Measurements from ENCODE around the gene AP2S1.
"Not testable (repeated sequence)": the region's sequence is repeated elsewhere in the genome, so short reads cannot be mapped to it uniquely, and the experiment has no call there.

Gene AP2S1

GRCh38 chr19:46867170-46867569, 16.5 kb upstream of the AP2S1 start:
- DNase-seq (ENCODE audit: low read depth), result no peak

- DNase-seq (ENCODE audit: low read depth), result no peak
Observed at GRCh38 chr19:46866407-46867136, 15.9 kb upstream of the AP2S1 start.

- DNase-seq (ENCODE audit: low read depth), result no peak
Observed at GRCh38 chr19:46863818-46864629, 13.4 kb upstream of the AP2S1 start.

GRCh38 chr19:46862974-46863632, 12.5 kb upstream of the AP2S1 start:
- no peak for DNase-seq (ENCODE audit: low read depth)

- no peak for DNase-seq (ENCODE audit: low read depth)
Observed at GRCh38 chr19:46862503-46862834, 11.8 kb upstream of the AP2S1 start.

- no peak for DNase-seq (ENCODE audit: low read depth)
Observed at GRCh38 chr19:46861691-46862502, 11.3 kb upstream of the AP2S1 start.

- DNase-seq (ENCODE audit: low read depth), result no peak
Observed at GRCh38 chr19:46860846-46861690, 10.4 kb upstream of the AP2S1 start, which contains the start of gene ARHGAP35. ARHGAP35 (plus strand) TSS chr19:46860997; CDS start chr19:46918676, 57,679 bp downstream.

GRCh38 chr19:46860125-46860845, 9.6 kb upstream of the AP2S1 start:
- DNase-seq (ENCODE audit: low read depth), result peak; percentile 88

- no peak for DNase-seq (ENCODE audit: low read depth)
Observed at GRCh38 chr19:46859637-46860124, 9.0 kb upstream of the AP2S1 start.

- peak; percentile 81 for DNase-seq (ENCODE audit: low read depth)
Observed at GRCh38 chr19:46856062-46857022, 5.7 kb upstream of the AP2S1 start.

- not testable (repeated sequence) for DNase-seq (ENCODE audit: low read depth)
Observed at GRCh38 chr19:46854698-46855097, 4.1 kb upstream of the AP2S1 start.

- DNase-seq (ENCODE audit: low read depth), result no peak
Observed at GRCh38 chr19:46852830-46853229, 2.2 kb upstream of the AP2S1 start.

GRCh38 chr19:46849610-46850009, 1.0 kb downstream of the AP2S1 start:
- DNase-seq (ENCODE audit: low read depth), result no peak

GRCh38 chr19:46848389-46848788, 2.3 kb downstream of the AP2S1 start:
- no peak for DNase-seq (ENCODE audit: low read depth)

GRCh38 chr19:46847528-46847927, 3.1 kb downstream of the AP2S1 start:
- DNase-seq (ENCODE audit: low read depth), result no peak

GRCh38 chr19:46845959-46846459, 4.6 kb downstream of the AP2S1 start:
- DNase-seq (ENCODE audit: low read depth), result no peak

- DNase-seq (ENCODE audit: low read depth), result no peak
Observed at GRCh38 chr19:46844067-46844489, 6.6 kb downstream of the AP2S1 start.

- no peak for DNase-seq (ENCODE audit: low read depth)
Observed at GRCh38 chr19:46842791-46843190, 7.9 kb downstream of the AP2S1 start.
